DND-41 (cell line): ENCODE data around the gene CNTNAP5.

ENCODE experiments used
- ATAC-seq: fragments of 200-7000 bp; cut with Tn5 transposase; 3 replicates; pipeline ENCODE4 v1.9.1; 2021; ENCODE audit warnings: low read depth; ENCODE audit not compliant: insufficient read depth
- DNase-seq: peaks from one replicate; pipeline ENCODE4 v3.0.0-alpha.2; 2020
- H2AFZ ChIP-seq: 2 replicates; pipeline ENCODE4 v1.6.0; 2012; ENCODE audit warnings: low read depth, low read length
- H3K27ac ChIP-seq: 2 replicates; pipeline ENCODE4 v1.5.1; 2012; ENCODE audit warnings: low read length, inconsistent platforms
- H3K27me3 ChIP-seq: fragments of 200-600 bp; sonication (generic); 2 replicates; pipeline ENCODE4 v1.6.0; 2012; ENCODE audit warnings: low read length, mild to moderate bottlenecking, inconsistent platforms; ENCODE audit not compliant: insufficient read depth, poor library complexity
- H3K36me3 ChIP-seq: 2 replicates; pipeline ENCODE4 v1.5.1; 2012; ENCODE audit warnings: low read length, inconsistent platforms; ENCODE audit not compliant: insufficient read depth
- H3K4me1 ChIP-seq: 2 replicates; pipeline ENCODE4 v1.5.1; 2012; ENCODE audit warnings: mild to moderate bottlenecking, low read length; ENCODE audit not compliant: insufficient read depth
- H3K4me2 ChIP-seq: 2 replicates; pipeline ENCODE4 v1.6.0; 2012; ENCODE audit warnings: mild to moderate bottlenecking, moderate library complexity, low read length, inconsistent platforms; ENCODE audit not compliant: insufficient read depth
- H3K4me3 ChIP-seq, 2 experiments: fragments of 200-600 bp in 1 of 2; shearing (Covaris generic) in 1 of 2; 2 replicates each; pipeline ENCODE4 v1.5.1; 2012 to 2016; ENCODE audit warnings: inconsistent platforms in 2 of 2, low read length in 2 of 2, mild to moderate bottlenecking in 2 of 2, low read depth in 1 of 2, moderate library complexity in 1 of 2
- H3K79me2 ChIP-seq: 2 replicates; pipeline ENCODE4 v1.6.0; 2012; ENCODE audit warnings: low read length, inconsistent platforms; ENCODE audit not compliant: insufficient read depth
- H3K9ac ChIP-seq: 2 replicates; pipeline ENCODE4 v1.6.0; 2012; ENCODE audit warnings: low read depth, mild to moderate bottlenecking, inconsistent platforms, low read length, moderate library complexity
- H3K9me3 ChIP-seq: 2 replicates; pipeline ENCODE4 v1.5.1; 2012; ENCODE audit warnings: low read length, moderate library complexity, mild to moderate bottlenecking, inconsistent platforms; ENCODE audit not compliant: insufficient read depth, severe bottlenecking
- H4K20me1 ChIP-seq: 2 replicates; pipeline ENCODE4 v1.6.0; 2012; ENCODE audit warnings: low read length; ENCODE audit not compliant: insufficient read depth
- EZH2 ChIP-seq: IDR thresholded peaks from 3 replicates; pipeline ENCODE4 v1.6.1; 2012; ENCODE audit warnings: borderline replicate concordance, low read depth, mild to moderate bottlenecking, moderate library complexity, low read length, inconsistent platforms; ENCODE audit not compliant: severe bottlenecking
- TF ChIP-seq, protein P1 (sequence below): IDR thresholded peaks from 2 replicates; pipeline ENCODE4 v1.5.1; 2012; ENCODE audit warnings: borderline replicate concordance, low read length, moderate library complexity, mild to moderate bottlenecking; ENCODE audit not compliant: poor library complexity, severe bottlenecking; ENCODE audit errors: extremely low read depth

Gene CNTNAP5

DNA sequence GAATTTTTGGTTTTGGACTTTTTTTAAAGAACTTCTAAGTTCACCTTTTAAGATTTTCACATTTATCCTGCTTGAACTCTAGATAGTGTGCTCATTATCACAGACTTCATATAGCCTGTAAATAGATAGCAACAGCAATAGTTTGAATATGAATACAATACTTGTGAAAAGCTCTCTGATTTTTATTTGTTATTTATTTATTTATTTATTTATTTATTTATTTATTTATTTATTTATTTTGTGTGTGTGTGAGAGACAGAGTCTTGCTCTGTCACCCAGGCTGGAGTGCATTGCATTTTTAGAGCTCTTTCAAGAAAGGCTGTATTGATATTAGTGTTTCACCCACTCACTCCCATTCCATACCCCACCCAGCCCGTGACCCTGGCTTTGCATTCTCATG lies 153.6 kb downstream of the CNTNAP5 start:
- Histone ChIP-seq H2AFZ (no peak overlapping the region), H3K4me1 (no peaks in the 10 kb centered on the region), H3K9me3 (no peaks in the 10 kb centered on the region), H3K27ac (no peak overlapping the region), H3K79me2 (no peaks in the 10 kb centered on the region), H4K20me1 (no peaks in the 10 kb centered on the region), H3K4me2 (no peak overlapping the region), H3K27me3 (no peaks in the 10 kb centered on the region), H3K4me3 (no peak overlapping the region), H3K36me3 (no peaks in the 10 kb centered on the region), H3K9ac (no peak overlapping the region)
- TF ChIP-seq, protein P1, sequence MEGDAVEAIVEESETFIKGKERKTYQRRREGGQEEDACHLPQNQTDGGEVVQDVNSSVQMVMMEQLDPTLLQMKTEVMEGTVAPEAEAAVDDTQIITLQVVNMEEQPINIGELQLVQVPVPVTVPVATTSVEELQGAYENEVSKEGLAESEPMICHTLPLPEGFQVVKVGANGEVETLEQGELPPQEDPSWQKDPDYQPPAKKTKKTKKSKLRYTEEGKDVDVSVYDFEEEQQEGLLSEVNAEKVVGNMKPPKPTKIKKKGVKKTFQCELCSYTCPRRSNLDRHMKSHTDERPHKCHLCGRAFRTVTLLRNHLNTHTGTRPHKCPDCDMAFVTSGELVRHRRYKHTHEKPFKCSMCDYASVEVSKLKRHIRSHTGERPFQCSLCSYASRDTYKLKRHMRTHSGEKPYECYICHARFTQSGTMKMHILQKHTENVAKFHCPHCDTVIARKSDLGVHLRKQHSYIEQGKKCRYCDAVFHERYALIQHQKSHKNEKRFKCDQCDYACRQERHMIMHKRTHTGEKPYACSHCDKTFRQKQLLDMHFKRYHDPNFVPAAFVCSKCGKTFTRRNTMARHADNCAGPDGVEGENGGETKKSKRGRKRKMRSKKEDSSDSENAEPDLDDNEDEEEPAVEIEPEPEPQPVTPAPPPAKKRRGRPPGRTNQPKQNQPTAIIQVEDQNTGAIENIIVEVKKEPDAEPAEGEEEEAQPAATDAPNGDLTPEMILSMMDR: no peak
- TF ChIP-seq EZH2: no peak
- no peak for ATAC-seq
- no peak for DNase-seq

GRCh38 chr2:124180635-124181034 lies 155.5 kb downstream of the CNTNAP5 start:
- no peak for ATAC-seq
- no peak overlapping the region for H2AFZ ChIP-seq
- no peaks in the 10 kb centered on the region for H3K27me3 ChIP-seq
- H3K36me3 ChIP-seq: no peaks in the 10 kb centered on the region
- no peak overlapping the region for H3K9ac ChIP-seq
- H3K4me3 ChIP-seq: no peak overlapping the region
- no peak for DNase-seq
- H3K4me1 ChIP-seq: no peaks in the 10 kb centered on the region
- H3K9me3 ChIP-seq: no peaks in the 10 kb centered on the region
- H3K79me2 ChIP-seq: no peaks in the 10 kb centered on the region
- H3K4me2 ChIP-seq: no peak overlapping the region
- no peaks in the 10 kb centered on the region for H4K20me1 ChIP-seq
- no peak overlapping the region for H3K27ac ChIP-seq
- no peak for TF ChIP-seq EZH2

GRCh38 chr2:124186801-124187200 lies 161.7 kb downstream of the CNTNAP5 start:
- Histone ChIP-seq H3K4me1 (no peaks in the 10 kb centered on the region), H3K36me3 (no peaks in the 10 kb centered on the region), H4K20me1 (no peaks in the 10 kb centered on the region), H3K4me3 (no peak overlapping the region), H3K27me3 (no peaks in the 10 kb centered on the region), H3K9me3 (no peaks in the 10 kb centered on the region), H3K27ac (no peak overlapping the region), H3K9ac (no peak overlapping the region), H3K79me2 (no peaks in the 10 kb centered on the region), H3K4me2 (no peak overlapping the region), H2AFZ (no peak overlapping the region)
- no peak for ATAC-seq
- no peak for DNase-seq
- TF ChIP-seq EZH2: no peak
- TF ChIP-seq, protein P1: no peak

- Histone ChIP-seq H3K4me2 (no peak overlapping the region), H3K9ac (no peak overlapping the region), H2AFZ (no peak overlapping the region), H3K4me1 (no peaks in the 10 kb centered on the region), H3K4me3 (no peak overlapping the region), H3K79me2 (no peaks in the 10 kb centered on the region), H3K27ac (no peak overlapping the region), H3K36me3 (no peaks in the 10 kb centered on the region), H4K20me1 (no peaks in the 10 kb centered on the region), H3K27me3 (no peaks in the 10 kb centered on the region), H3K9me3 (no peaks in the 10 kb centered on the region)
- DNase-seq (no peak), ATAC-seq (no peak)
- TF ChIP-seq, protein P1: no peak
These were observed 162.9 kb downstream of the CNTNAP5 start for GRCh38 chr2:124187948-124188347.
